ENCODE measurements around the gene FBLN1.

The FBLN1 gene

DNA sequence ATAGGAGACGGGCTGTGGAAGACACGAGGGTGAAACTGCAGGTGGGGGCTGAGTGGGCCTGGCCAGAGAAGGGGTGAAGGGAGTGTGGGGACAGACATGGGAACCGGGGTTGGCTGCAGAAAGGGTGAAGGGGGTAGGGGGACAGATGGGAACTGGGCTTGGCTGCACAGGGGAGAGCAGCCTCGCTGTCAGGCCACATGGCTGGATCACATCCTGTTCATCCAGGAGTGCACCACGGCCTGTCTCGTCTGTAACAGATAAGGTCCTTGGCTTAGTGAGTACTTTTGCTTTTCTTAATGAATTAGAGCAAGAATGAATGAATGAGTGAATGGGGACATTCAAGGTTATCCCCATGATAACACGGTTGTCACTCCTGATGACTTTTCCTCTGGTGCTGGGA lies 13.5 kb downstream of the FBLN1 start:
- no peaks in the 10 kb centered on the region for H3K9me3 ChIP-seq (ENCODE audit: control insufficient read depth, low read length)
- H3K4me1 ChIP-seq (ENCODE audit: control insufficient read depth, insufficient read depth, low read length, poor library complexity, severe bottlenecking): peaks cover 43% of the 10 kb centered on the region
- H3K27ac ChIP-seq (ENCODE audit: low read depth, low read length, severe bottlenecking): no peak overlapping the region
- peaks cover 52% of the 10 kb centered on the region for H3K36me3 ChIP-seq (ENCODE audit: control insufficient read depth, insufficient read depth, low read length)
- 96 to 98% methylated on average over 6 to 7 of the region's 7 CpGs for WGBS, 2 experiments (ENCODE audit: insufficient coverage in 2 of 2)
- H3K4me3 ChIP-seq (ENCODE audit: extremely low read depth, insufficient read depth, low read length, poor library complexity, severe bottlenecking): no peak overlapping the region

GRCh38 chr22:45516923-45517675 lies 14.4 kb downstream of the FBLN1 start:
- H3K9me3 ChIP-seq (ENCODE audit: control insufficient read depth, low read length): no peaks in the 10 kb centered on the region
- no peak overlapping the region for H3K4me3 ChIP-seq (ENCODE audit: extremely low read depth, insufficient read depth, low read length, poor library complexity, severe bottlenecking)
- H3K4me1 ChIP-seq (ENCODE audit: control insufficient read depth, insufficient read depth, low read length, poor library complexity, severe bottlenecking): peaks cover 36% of the 10 kb centered on the region
- no peak overlapping the region for H3K27ac ChIP-seq (ENCODE audit: low read depth, low read length, severe bottlenecking)
- WGBS, 2 experiments (ENCODE audit: insufficient coverage in 2 of 2): 93 to 94% methylated on average over 13 to 14 of the region's 18 CpGs
- peaks cover 61% of the 10 kb centered on the region for H3K36me3 ChIP-seq (ENCODE audit: control insufficient read depth, insufficient read depth, low read length)

DNA sequence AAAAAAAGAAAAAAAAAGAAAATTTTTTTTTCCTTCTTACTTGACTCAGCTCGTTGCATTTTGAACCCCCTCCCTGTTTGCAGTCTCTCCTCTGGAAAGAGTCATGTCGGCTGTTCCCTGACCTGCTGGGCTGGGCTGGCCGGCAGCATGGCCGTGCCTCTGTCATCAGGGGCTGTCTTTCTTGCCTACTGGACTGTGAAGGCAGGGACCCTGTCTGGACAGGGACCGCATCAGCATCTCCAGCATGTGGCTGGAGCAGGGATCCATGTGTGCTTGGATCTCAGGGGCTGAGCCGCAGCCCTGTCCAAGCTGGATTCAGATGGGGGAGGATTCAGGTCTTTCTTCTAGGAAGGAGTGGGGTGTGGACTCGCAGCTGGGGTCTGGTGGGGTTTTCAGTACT lies 15.5 kb downstream of the FBLN1 start:
- Histone ChIP-seq H3K4me3 (ENCODE audit: extremely low read depth, insufficient read depth, low read length, poor library complexity, severe bottlenecking) (no peak overlapping the region), H3K4me1 (ENCODE audit: control insufficient read depth, insufficient read depth, low read length, poor library complexity, severe bottlenecking) (peaks cover 30% of the 10 kb centered on the region), H3K9me3 (ENCODE audit: control insufficient read depth, low read length) (no peaks in the 10 kb centered on the region), H3K36me3 (ENCODE audit: control insufficient read depth, insufficient read depth, low read length) (peaks cover 72% of the 10 kb centered on the region), H3K27ac (ENCODE audit: low read depth, low read length, severe bottlenecking) (no peak overlapping the region)
- 91 to 96% methylated on average over 6 to 7 of the region's 7 CpGs for WGBS, 2 experiments (ENCODE audit: insufficient coverage in 2 of 2)

DNA sequence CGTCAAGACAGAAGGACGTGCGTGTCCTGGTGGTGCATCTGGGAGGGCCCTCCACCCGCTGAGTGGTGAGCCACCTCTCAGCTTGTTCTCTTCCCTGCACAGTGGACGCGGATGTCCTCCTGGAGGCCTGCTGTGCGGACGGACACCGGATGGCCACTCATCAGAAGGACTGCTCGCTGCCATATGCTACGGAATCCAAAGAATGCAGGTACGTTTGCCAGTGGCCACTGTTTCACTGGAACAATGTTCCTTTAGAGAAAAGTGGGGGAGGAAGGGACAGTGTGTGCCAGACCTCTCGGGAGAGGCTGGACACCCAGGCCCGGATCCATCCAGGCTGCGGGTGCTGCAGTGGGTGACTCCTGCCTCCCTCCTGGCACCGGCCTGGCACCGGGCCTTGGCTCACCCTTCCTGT lies 15.9 kb downstream of the FBLN1 start:
- WGBS, 2 experiments (ENCODE audit: insufficient coverage in 2 of 2): 92 to 93% methylated on average over 15 to 17 of the region's 17 CpGs
- H3K4me1 ChIP-seq (ENCODE audit: control insufficient read depth, insufficient read depth, low read length, poor library complexity, severe bottlenecking): peaks cover 30% of the 10 kb centered on the region
- H3K4me3 ChIP-seq (ENCODE audit: extremely low read depth, insufficient read depth, low read length, poor library complexity, severe bottlenecking): no peak overlapping the region
- H3K36me3 ChIP-seq (ENCODE audit: control insufficient read depth, insufficient read depth, low read length): peaks cover 76% of the 10 kb centered on the region
- H3K27ac ChIP-seq (ENCODE audit: low read depth, low read length, severe bottlenecking): no peak overlapping the region
- no peaks in the 10 kb centered on the region for H3K9me3 ChIP-seq (ENCODE audit: control insufficient read depth, low read length)

DNA sequence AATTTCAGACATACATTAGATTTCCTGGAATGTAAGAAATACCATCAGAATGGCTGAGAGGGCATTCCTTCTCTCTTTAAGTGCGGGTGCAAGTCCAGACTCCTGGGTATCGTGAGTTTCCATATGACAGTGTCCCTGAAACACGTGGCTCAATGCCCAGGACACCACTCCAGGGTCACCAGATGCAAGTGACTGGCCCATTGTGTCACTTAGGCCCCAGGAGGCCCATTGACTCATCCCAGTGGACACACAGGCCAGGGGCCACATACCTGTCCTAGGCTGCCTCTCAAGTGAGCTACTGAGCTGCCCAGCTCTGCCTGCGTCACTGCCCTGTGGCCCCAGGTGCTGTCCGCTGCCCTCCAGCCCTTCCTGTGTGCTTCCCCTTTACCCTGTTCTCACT lies 18.5 kb downstream of the FBLN1 start:
- peaks cover 20% of the 10 kb centered on the region for H3K4me1 ChIP-seq (ENCODE audit: control insufficient read depth, insufficient read depth, low read length, poor library complexity, severe bottlenecking)
- H3K4me3 ChIP-seq (ENCODE audit: extremely low read depth, insufficient read depth, low read length, poor library complexity, severe bottlenecking): no peak overlapping the region
- 96 to 99% methylated on average over 5 of the region's 5 CpGs for WGBS, 2 experiments (ENCODE audit: insufficient coverage in 2 of 2)
- H3K27ac ChIP-seq (ENCODE audit: low read depth, low read length, severe bottlenecking): no peak overlapping the region
- H3K36me3 ChIP-seq (ENCODE audit: control insufficient read depth, insufficient read depth, low read length): peaks cover 88% of the 10 kb centered on the region
- H3K9me3 ChIP-seq (ENCODE audit: control insufficient read depth, low read length): no peaks in the 10 kb centered on the region

DNA sequence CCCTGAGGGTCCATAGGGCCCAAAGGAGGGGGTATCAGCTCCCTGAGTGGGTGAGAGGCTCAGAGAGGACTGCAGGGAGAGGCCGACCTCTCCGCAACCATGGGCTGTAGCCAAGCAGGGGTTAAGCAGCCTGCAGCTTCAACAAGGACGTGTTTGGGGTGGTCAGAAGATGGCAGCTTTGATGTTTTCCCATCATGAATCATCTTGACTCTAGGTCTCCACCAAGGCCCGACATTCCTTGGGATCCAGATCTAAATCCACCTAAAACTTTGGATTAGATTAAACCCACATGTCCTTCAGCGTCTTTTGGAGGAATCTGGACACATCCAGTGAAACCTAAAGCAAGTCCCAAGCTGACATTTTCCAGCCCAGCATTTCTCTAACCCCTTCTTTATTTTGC lies 19.8 kb downstream of the FBLN1 start:
- no peaks in the 10 kb centered on the region for H3K9me3 ChIP-seq (ENCODE audit: control insufficient read depth, low read length)
- peaks cover 94% of the 10 kb centered on the region for H3K36me3 ChIP-seq (ENCODE audit: control insufficient read depth, insufficient read depth, low read length)
- H3K4me3 ChIP-seq (ENCODE audit: extremely low read depth, insufficient read depth, low read length, poor library complexity, severe bottlenecking): no peak overlapping the region
- H3K27ac ChIP-seq (ENCODE audit: low read depth, low read length, severe bottlenecking): no peak overlapping the region
- H3K4me1 ChIP-seq (ENCODE audit: control insufficient read depth, insufficient read depth, low read length, poor library complexity, severe bottlenecking): peaks cover 7% of the 10 kb centered on the region
- WGBS, 2 experiments (ENCODE audit: insufficient coverage in 2 of 2): 84% methylated on average over 5 of the region's 5 CpGs

DNA sequence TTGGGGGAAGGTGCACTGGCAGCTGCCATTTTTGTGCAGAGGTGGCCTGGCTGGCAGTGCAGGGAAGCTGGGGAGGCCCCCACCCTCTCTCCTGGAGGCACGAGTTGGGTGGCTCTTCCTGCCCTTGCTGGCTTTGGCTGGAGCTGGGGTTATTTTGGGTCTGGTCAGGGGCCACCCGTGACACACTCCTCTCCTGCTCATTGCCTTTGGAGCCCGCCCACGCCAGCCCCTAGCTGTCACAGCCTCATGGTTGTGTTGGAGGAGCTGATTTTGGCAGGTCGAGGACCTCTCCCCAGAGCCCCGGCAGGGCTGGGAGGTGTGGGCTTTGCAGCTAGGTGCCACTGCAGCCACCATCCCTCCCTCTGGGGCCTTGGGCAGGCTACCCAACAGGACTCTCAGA lies 21.5 kb downstream of the FBLN1 start:
- no peak overlapping the region for H3K27ac ChIP-seq (ENCODE audit: low read depth, low read length, severe bottlenecking)
- no peaks in the 10 kb centered on the region for H3K9me3 ChIP-seq (ENCODE audit: control insufficient read depth, low read length)
- peaks cover 97% of the 10 kb centered on the region for H3K36me3 ChIP-seq (ENCODE audit: control insufficient read depth, insufficient read depth, low read length)
- H3K4me1 ChIP-seq (ENCODE audit: control insufficient read depth, insufficient read depth, low read length, poor library complexity, severe bottlenecking): no peaks in the 10 kb centered on the region
- H3K4me3 ChIP-seq (ENCODE audit: extremely low read depth, insufficient read depth, low read length, poor library complexity, severe bottlenecking): no peak overlapping the region
- 83 to 95% methylated on average over 4 to 5 of the region's 6 CpGs for WGBS, 2 experiments (ENCODE audit: insufficient coverage in 2 of 2)

DNA sequence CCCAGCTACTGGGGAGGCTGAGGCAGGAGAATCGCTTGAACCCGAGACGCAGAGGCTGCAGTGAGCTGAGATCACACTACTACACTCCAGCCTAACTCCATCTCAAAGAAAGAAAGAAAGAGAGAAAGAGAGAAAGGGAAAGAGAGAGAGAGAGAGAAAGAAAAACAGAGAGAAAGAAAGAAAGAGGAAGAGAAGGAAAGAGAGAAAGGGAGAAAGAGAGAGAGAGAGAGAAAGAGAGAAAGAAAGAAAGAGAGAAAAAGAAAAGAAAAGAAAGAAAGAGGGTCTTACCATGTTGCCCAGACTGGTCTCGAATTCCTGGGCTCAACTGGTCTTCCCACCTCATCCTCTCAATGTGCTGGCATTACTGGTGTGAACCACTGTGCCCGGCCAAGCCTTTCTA lies 22.3 kb downstream of the FBLN1 start:
- Histone ChIP-seq H3K4me3 (ENCODE audit: extremely low read depth, insufficient read depth, low read length, poor library complexity, severe bottlenecking) (no peak overlapping the region), H3K36me3 (ENCODE audit: control insufficient read depth, insufficient read depth, low read length) (peaks cover 96% of the 10 kb centered on the region), H3K4me1 (ENCODE audit: control insufficient read depth, insufficient read depth, low read length, poor library complexity, severe bottlenecking) (peaks cover 3% of the 10 kb centered on the region), H3K9me3 (ENCODE audit: control insufficient read depth, low read length) (no peaks in the 10 kb centered on the region), H3K27ac (ENCODE audit: low read depth, low read length, severe bottlenecking) (no peak overlapping the region)
- 100% methylated on average over 2 of the region's 5 CpGs; no CpG with 5 or more reads in 1 of the 2 experiments for WGBS, 2 experiments (ENCODE audit: insufficient coverage in 2 of 2)

- Histone ChIP-seq H3K4me1 (ENCODE audit: control insufficient read depth, insufficient read depth, low read length, poor library complexity, severe bottlenecking) (peaks cover 4% of the 10 kb centered on the region), H3K27ac (ENCODE audit: low read depth, low read length, severe bottlenecking) (no peak overlapping the region), H3K9me3 (ENCODE audit: control insufficient read depth, low read length) (no peaks in the 10 kb centered on the region), H3K4me3 (ENCODE audit: extremely low read depth, insufficient read depth, low read length, poor library complexity, severe bottlenecking) (no peak overlapping the region), H3K36me3 (ENCODE audit: control insufficient read depth, insufficient read depth, low read length) (peaks cover 96% of the 10 kb centered on the region)
- WGBS, 2 experiments (ENCODE audit: insufficient coverage in 2 of 2): 97 to 98% methylated on average over 9 of the region's 15 CpGs
Measured at GRCh38 chr22:45525480-45525879, 22.8 kb downstream of the FBLN1 start.

- H3K4me3 ChIP-seq (ENCODE audit: extremely low read depth, insufficient read depth, low read length, poor library complexity, severe bottlenecking): no peak overlapping the region
- H3K36me3 ChIP-seq (ENCODE audit: control insufficient read depth, insufficient read depth, low read length): peaks cover 96% of the 10 kb centered on the region
- peaks cover 4% of the 10 kb centered on the region for H3K4me1 ChIP-seq (ENCODE audit: control insufficient read depth, insufficient read depth, low read length, poor library complexity, severe bottlenecking)
- H3K27ac ChIP-seq (ENCODE audit: low read depth, low read length, severe bottlenecking): no peak overlapping the region
- 97 to 100% methylated on average over 6 to 8 of the region's 8 CpGs for WGBS, 2 experiments (ENCODE audit: insufficient coverage in 2 of 2)
- no peaks in the 10 kb centered on the region for H3K9me3 ChIP-seq (ENCODE audit: control insufficient read depth, low read length)
Measured at GRCh38 chr22:45526281-45526680, 23.6 kb downstream of the FBLN1 start.

- Histone ChIP-seq H3K27ac (ENCODE audit: low read depth, low read length, severe bottlenecking) (no peak overlapping the region), H3K36me3 (ENCODE audit: control insufficient read depth, insufficient read depth, low read length) (peaks cover 96% of the 10 kb centered on the region), H3K9me3 (ENCODE audit: control insufficient read depth, low read length) (no peaks in the 10 kb centered on the region), H3K4me1 (ENCODE audit: control insufficient read depth, insufficient read depth, low read length, poor library complexity, severe bottlenecking) (peaks cover 4% of the 10 kb centered on the region), H3K4me3 (ENCODE audit: extremely low read depth, insufficient read depth, low read length, poor library complexity, severe bottlenecking) (no peak overlapping the region)
- 91 to 93% methylated on average over 3 to 4 of the region's 10 CpGs for WGBS, 2 experiments (ENCODE audit: insufficient coverage in 2 of 2)
Measured at GRCh38 chr22:45526768-45527360, 24.2 kb downstream of the FBLN1 start.

All from mesodermal cell (in vitro differentiated cells).